GM18517 (cell line): ENCODE results near the gene POC5.
"Not testable (repeated sequence)": the region's sequence is repeated elsewhere in the genome, so short reads cannot be mapped to it uniquely, and the experiment has no call there.

Experiments used
- ATAC-seq: cut with Tn5 transposase; IDR thresholded peaks from one replicate; pipeline ENCODE4 v1.9.1; 2021; ENCODE audit warnings: mild to moderate bottlenecking, moderate library complexity; ENCODE audit not compliant: unreplicated experiment

Gene POC5

DNA sequence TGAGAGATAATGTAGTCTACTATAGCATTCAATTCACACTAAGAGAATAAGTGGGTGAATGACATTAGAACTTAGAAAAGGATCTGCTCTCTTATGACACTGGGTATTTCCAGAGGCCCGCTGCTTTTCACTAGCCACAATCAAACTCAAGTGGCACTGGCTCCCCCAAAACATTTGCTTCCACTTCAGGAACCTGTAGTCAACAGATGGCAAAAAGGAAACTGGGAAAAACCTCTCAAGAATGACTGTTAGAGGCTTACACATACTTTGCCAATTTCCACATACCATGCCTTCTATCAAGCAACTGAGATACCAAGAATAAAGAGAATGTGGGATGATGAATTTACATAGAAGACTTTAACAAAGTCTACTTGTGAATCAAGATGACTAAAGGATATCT lies 11.2 kb downstream of the POC5 start:
- no peak for ATAC-seq

- ATAC-seq = no peak
Measured at GRCh38 chr5:75701856-75702255, 15.4 kb downstream of the POC5 start.

DNA sequence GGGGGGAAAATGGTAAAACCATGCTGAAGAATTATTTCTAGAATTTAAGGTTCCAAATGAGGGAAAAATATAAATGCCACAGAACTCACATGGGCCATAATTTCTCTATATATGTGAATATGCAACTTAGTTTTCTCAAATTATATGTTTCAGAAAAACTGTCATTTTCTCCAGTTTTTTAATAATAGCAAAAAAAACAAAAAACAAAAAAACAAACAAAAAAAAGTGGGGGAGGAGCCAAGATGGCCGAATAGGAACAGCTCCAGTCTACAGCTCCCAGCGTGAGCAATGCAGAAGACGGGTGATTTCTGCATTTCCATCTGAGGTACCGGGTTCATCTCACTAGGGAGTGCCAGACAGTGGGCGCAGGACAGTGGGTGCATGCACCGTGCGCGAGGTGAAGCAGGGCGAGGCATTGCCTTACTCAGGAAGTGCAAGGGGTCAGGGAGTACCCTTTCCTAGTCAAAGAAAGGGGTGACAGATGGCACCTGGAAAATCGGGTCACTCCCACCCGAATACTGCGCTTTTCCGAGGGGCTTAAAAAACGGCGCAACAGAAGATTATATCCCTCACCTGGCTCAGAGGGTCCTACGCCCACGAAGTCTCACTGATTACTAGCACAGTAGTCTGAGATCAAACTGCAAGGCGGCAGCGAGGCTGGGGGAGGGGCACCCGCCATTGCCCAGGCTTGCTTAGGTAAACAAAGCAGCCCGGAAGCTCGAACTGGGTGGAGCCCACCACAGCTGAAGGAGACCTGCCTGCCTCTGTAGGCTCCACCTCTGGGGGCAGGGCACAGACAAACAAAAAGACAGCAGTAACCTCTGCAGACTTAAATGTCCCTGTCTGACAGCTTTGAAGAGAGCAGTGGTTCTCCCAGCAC lies 21.5 kb downstream of the POC5 start:
- ATAC-seq = not testable (repeated sequence)

GRCh38 chr5:75694781-75695180 lies 22.5 kb downstream of the POC5 start:
- no peak for ATAC-seq

DNA sequence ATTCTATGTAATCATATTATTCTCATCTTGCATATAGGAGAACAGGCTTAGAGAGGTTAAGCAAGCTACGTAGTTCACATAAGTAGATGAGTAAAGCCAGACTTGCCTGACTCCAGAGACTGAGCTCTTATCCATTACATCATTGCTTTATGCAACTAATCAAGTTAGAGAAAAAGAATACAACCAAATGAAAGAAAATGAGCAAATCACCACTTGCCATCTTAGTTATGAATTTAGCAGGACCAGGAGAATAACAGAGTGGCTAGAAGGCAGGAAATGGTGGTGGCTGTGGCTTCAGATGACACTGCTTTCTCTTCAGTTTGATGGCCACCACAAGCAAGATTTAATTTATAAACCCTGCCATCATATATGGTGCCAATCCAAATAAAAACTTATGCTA lies 26.6 kb downstream of the POC5 start:
- no peak for ATAC-seq

GRCh38 chr5:75686480-75686879 lies 30.8 kb downstream of the POC5 start:
- no peak for ATAC-seq

GRCh38 chr5:75685141-75685540 lies 32.1 kb downstream of the POC5 start:
- ATAC-seq = no peak

- no peak for ATAC-seq
Measured at GRCh38 chr5:75681125-75681830, 36.0 kb downstream of the POC5 start.

GRCh38 chr5:75678155-75678554 lies 39.1 kb downstream of the POC5 start:
- ATAC-seq = no peak

GRCh38 chr5:75677607-75678006 lies 39.6 kb downstream of the POC5 start:
- ATAC-seq = no peak

DNA sequence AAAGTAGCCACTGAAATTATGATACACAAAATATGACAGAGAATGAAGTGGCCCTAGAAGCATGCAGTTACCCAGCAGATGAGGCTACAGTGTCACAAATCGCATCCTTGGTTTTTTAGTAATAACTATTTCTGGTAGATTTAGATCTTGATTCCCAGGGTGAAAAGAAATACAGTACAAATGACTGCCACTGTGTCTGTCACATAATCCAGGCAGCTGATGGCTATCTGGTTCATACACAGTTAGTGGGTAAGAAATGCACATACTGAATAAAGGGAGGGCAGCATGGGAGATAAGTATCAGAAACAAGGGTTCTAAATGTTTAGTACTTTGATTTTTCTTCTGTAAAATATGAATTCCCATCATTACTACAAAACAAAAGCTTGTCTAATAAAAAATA lies 41.5 kb downstream of the POC5 start:
- no peak for ATAC-seq

GRCh38 chr5:75672616-75673015 lies 44.6 kb downstream of the POC5 start:
- no peak for ATAC-seq

DNA sequence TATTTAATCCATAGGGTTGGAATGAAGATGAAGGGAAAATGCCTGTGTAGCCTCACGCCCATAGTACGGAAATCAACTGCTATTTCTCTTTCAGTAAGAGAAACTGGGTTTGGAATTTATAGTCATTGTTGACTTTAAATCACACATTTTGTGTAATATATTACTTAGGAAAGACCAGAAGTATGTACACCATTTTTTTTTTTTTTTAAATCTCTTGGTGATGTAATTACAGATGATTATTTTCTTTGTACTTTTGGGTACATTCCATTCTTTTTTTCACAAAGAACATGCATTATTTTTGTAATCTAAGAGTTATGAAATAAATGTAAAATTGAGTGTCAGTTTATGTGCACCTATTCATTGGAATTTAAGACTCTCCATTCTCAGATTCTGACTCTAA lies 45.7 kb downstream of the POC5 start:
- no peak for ATAC-seq

GRCh38 chr5:75670577-75670976 lies 46.7 kb downstream of the POC5 start:
- ATAC-seq = no peak

DNA sequence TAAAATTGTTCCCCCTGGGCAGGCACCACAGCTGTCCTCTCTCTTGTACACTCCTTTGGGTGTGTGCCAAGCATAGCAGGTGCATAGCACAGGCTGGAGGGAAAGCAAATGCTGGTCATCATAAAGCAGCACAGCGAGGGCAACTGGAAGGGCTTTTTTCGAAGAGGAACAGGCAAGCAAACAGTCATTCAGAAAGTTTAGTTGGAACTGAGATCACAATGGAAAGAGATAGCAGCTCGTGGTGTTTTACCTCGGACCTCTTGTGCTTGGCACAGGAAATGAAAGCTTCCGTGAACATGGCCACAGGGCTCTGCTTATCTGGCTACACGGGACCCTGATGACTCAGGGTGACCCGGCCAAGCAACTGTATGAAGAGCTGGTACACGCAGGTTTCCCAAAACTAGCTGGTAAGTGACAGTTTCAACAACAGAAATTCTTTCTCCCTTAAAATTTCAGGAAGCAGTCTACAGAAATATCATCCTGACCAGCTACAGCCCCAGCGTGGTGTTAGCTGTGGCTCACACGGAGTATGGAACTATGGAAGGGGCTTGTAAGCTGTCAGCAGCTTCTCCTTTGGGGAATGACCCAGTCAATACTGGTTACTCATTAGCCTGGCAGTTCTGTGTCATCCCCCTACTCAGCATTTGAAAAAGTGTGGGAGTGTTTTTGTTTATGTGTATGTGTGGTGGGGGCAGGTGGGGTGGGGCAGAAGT lies 48.1 kb downstream of the POC5 start:
- ATAC-seq = peak; percentile 91

DNA sequence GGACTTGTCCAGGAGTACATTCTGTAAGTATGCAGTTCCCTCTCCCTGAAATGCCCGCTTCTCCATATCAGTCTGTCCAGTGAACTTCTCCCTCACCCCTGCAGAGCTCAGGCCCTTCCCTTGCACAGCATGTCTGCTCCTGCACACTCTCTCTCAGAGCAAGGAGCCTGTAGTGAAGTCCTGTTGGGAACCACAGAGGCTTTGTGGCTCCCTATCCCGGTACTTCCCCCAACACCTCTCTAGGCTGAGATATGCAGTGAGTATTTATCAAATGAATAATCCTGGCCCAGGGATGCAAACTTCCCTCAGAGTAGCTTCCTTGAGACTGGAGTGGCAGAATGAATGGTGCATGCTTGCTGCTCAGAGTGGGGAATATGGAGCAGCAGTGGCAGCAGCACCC lies 48.8 kb downstream of the POC5 start:
- no peak for ATAC-seq

DNA sequence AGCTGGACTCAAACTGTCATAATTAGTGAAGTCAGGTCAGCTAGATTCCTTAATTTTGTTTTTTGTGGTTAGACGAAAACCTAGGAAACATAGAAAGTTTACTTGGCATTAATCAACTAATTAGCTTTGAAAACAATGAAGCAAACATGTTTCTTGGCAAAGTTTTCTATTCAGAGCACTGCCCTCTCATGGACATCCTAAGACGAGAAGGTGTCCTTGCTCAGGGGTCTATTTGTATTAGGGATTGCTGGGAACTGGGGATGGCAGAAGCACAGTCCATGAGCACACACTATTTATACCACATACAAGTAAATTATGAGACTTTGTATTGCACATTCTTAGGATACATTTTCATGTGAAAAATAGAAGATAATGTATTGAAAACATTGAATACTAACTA lies 49.7 kb downstream of the POC5 start:
- no peak for ATAC-seq

GRCh38 chr5:75666801-75667200 lies 50.4 kb downstream of the POC5 start:
- no peak for ATAC-seq

- no peak for ATAC-seq
Measured at GRCh38 chr5:75664979-75665378, 52.3 kb downstream of the POC5 start.

- ATAC-seq = no peak
Measured at GRCh38 chr5:75663579-75664284, 53.5 kb downstream of the POC5 start.

DNA sequence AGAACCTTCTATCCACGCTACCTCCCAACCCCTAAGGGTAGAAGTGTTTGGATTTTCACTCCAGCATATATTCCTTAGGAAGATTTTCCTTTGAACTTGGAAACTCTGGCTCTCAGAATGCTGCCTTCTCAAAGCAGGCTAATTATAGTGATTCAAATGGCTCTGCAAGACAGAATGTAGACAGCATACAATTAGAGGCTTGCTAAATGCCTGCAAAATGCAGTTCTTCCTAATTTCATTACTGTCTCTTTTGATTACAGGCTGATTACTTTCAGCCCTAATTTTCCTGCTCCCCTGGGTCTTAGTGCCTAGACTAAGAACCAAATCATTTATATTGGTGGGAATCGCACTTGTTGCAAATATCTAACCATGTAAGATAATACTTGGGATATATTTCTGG lies 55.2 kb downstream of the POC5 start:
- ATAC-seq = no peak
